Measurements from ENCODE around the gene SMG5. TPM values are rescaled to one million over a fixed set of nuclear protein-coding genes. Genes with fewer than 3 reads are reported as not detected.

The SMG5 gene
- total RNA-seq, 1 experiment from 2014 or later, result 126 TPM

GRCh38 chr1:156268336-156268735, 14.3 kb downstream of the SMG5 start:
- POLR2A ChIA-PET (ENCODE audit: unreplicated experiment), result no interaction called here
- H3K4me2 ChIP-seq (ENCODE audit: low read length), result no peak overlapping the region
- peaks cover 73% of the 10 kb centered on the region for H3K36me3 ChIP-seq (ENCODE audit: low read depth, low read length)
- intact Hi-C loops (cut with micrococcal nuclease), result no loop called here
- no peak overlapping the region for H3K4me3 ChIP-seq (ENCODE audit: low read length)
- H3K9me3 ChIP-seq (ENCODE audit: low read length), result no peaks in the 10 kb centered on the region
- H3K9me2 ChIP-seq (replicated peaks; ENCODE audit: low read length), result no peaks in the 10 kb centered on the region
- H3K27ac ChIP-seq (ENCODE audit: low read length), result no peak overlapping the region
- TF ChIP-seq CTCF (conservative IDR thresholded peaks at IDR 0.05; ENCODE audit: low read depth, low read length) (no peak), EZH2 (IDR thresholded peaks at IDR 0.05; ENCODE audit: low read length, unreplicated experiment) (no peak), EZH2phosphoT487 (IDR thresholded peaks at IDR 0.05; ENCODE audit: borderline replicate concordance, low read length) (no peak)
- peaks cover 10% of the 10 kb centered on the region for H3K4me1 ChIP-seq (ENCODE audit: insufficient read depth, low read length)
- no peaks in the 10 kb centered on the region for H3K27me3 ChIP-seq (ENCODE audit: low read length)
- no peak overlapping the region for H2AFZ ChIP-seq (ENCODE audit: low read length)
- DNase-seq (no peak), ATAC-seq (no peak)
- H3F3A ChIP-seq (ENCODE audit: low read length, unreplicated experiment), result peaks cover 5% of the 10 kb centered on the region
- BruUV-seq (replicated peaks), result no TSS peak
- 0 out of 2 replicates have a peak, but pooled peaks cover 4% of the 10 kb centered on the region for H3K79me2 ChIP-seq (ENCODE audit: low read length)
- 0 out of 2 replicates have a peak, but pooled peaks cover 4% of the 10 kb centered on the region for H4K20me1 ChIP-seq (ENCODE audit: low read length)
- H3K9ac ChIP-seq (ENCODE audit: low read length), result no peak overlapping the region
- CTCF ChIA-PET, result interaction anchor here (0.6 kb wide), 1 partner anchor 1179 kb away, joined by 6 read pairs; no protein-coding TSS in a partner anchor

GRCh38 chr1:156266051-156266450, 16.6 kb downstream of the SMG5 start:
- intact Hi-C loops (cut with micrococcal nuclease), result no loop called here
- ATAC-seq (no peak), DNase-seq (no peak)
- no peak overlapping the region for H3K4me2 ChIP-seq (ENCODE audit: low read length)
- ChIA-PET POLR2A (ENCODE audit: unreplicated experiment) (no interaction called here), CTCF (no interaction called here)
- no peak overlapping the region for H3K27ac ChIP-seq (ENCODE audit: low read length)
- BruUV-seq (replicated peaks), result TSS peak; percentile 52
- TF ChIP-seq EZH2 (IDR thresholded peaks at IDR 0.05; ENCODE audit: low read length, unreplicated experiment), result no peak
- no peak for TF ChIP-seq CTCF (conservative IDR thresholded peaks at IDR 0.05; ENCODE audit: low read depth, low read length)
- no peak for TF ChIP-seq EZH2phosphoT487 (IDR thresholded peaks at IDR 0.05; ENCODE audit: borderline replicate concordance, low read length)
- peaks cover 25% of the 10 kb centered on the region for H3K4me1 ChIP-seq (ENCODE audit: insufficient read depth, low read length)
- H3K9ac ChIP-seq (ENCODE audit: low read length), result no peak overlapping the region
- no peak overlapping the region for H2AFZ ChIP-seq (ENCODE audit: low read length)
- H3F3A ChIP-seq (ENCODE audit: low read length, unreplicated experiment), result peaks cover 12% of the 10 kb centered on the region
- H3K27me3 ChIP-seq (ENCODE audit: low read length), result no peaks in the 10 kb centered on the region
- peaks cover 65% of the 10 kb centered on the region for H3K36me3 ChIP-seq (ENCODE audit: low read depth, low read length)
- no peak overlapping the region for H3K4me3 ChIP-seq (ENCODE audit: low read length)
- H3K9me2 ChIP-seq (replicated peaks; ENCODE audit: low read length), result no peaks in the 10 kb centered on the region
- H4K20me1 ChIP-seq (ENCODE audit: low read length), result 0 out of 2 replicates have a peak, but pooled peaks cover 7% of the 10 kb centered on the region
- peaks cover 6% of the 10 kb centered on the region; the same call in 1 of the 2 replicates for H3K79me2 ChIP-seq (ENCODE audit: low read length)
- H3K9me3 ChIP-seq (ENCODE audit: low read length), result no peaks in the 10 kb centered on the region

GRCh38 chr1:156263288-156263655, 19.4 kb downstream of the SMG5 start:
- Histone ChIP-seq H3K27ac (ENCODE audit: low read length) (peak overlapping the region; percentile 91), H2AFZ (ENCODE audit: low read length) (no peak overlapping the region), H3K4me2 (ENCODE audit: low read length) (peak overlapping the region; percentile 74), H3K79me2 (ENCODE audit: low read length) (peaks cover 3% of the 10 kb centered on the region; the same call in 1 of the 2 replicates), H3K9me2 (replicated peaks; ENCODE audit: low read length) (no peaks in the 10 kb centered on the region), H3K36me3 (ENCODE audit: low read depth, low read length) (peaks cover 77% of the 10 kb centered on the region), H3F3A (ENCODE audit: low read length, unreplicated experiment) (peaks cover 12% of the 10 kb centered on the region), H3K27me3 (ENCODE audit: low read length) (no peaks in the 10 kb centered on the region), H4K20me1 (ENCODE audit: low read length) (0 out of 2 replicates have a peak, but pooled peaks cover 4% of the 10 kb centered on the region), H3K9me3 (ENCODE audit: low read length) (no peaks in the 10 kb centered on the region), H3K4me1 (ENCODE audit: insufficient read depth, low read length) (peaks cover 25% of the 10 kb centered on the region), H3K9ac (ENCODE audit: low read length) (no peak overlapping the region; the same call in 1 of the 2 replicates), H3K4me3 (ENCODE audit: low read length) (no peak overlapping the region)
- CTCF ChIA-PET, result no interaction called here
- no TSS peak for BruUV-seq (replicated peaks)
- DNase-seq (no peak), ATAC-seq (peak; percentile 44)
- POLR2A ChIA-PET (ENCODE audit: unreplicated experiment), result interaction anchor here (1.0 kb wide), 1 partner anchor 19 kb away, joined by 3 read pairs; the partner anchor contains the start of gene SMG5
- intact Hi-C loops (cut with micrococcal nuclease), result loop anchor here (1.0 kb wide), 1 partner anchor 19 kb away; the partner anchor contains the start of gene SMG5
- TF ChIP-seq EZH2 (IDR thresholded peaks at IDR 0.05; ENCODE audit: low read length, unreplicated experiment) (no peak), CTCF (conservative IDR thresholded peaks at IDR 0.05; ENCODE audit: low read depth, low read length) (no peak), EZH2phosphoT487 (IDR thresholded peaks at IDR 0.05; ENCODE audit: borderline replicate concordance, low read length) (no peak)
